Measurements from ENCODE around the gene THSD4. TPM values are rescaled to one million over a fixed set of nuclear protein-coding genes. Genes with fewer than 3 reads are reported as not detected.

The THSD4 gene
- polyA plus RNA-seq, 1 donor from 2014 or later = 0.46 TPM

- H3F3A ChIP-seq (ENCODE audit: insufficient read depth, low read length, poor library complexity, severe bottlenecking) = no peaks in the 10 kb centered on the region
- H3K9me2 ChIP-seq (ENCODE audit: insufficient read depth, low read length) = no peaks in the 10 kb centered on the region
- H3K4me3 ChIP-seq (ENCODE audit: low read length) = no peak overlapping the region
- H3K27ac ChIP-seq (ENCODE audit: low read length) = no peak overlapping the region
- H3K4me2 ChIP-seq (ENCODE audit: low read length) = no peak overlapping the region
- no peaks in the 10 kb centered on the region for H3K9me3 ChIP-seq (ENCODE audit: low read length)
- TF ChIP-seq RAD21 (conservative IDR thresholded peaks at IDR 0.05) (no peak), REST (IDR thresholded peaks at IDR 0.05; ENCODE audit: borderline replicate concordance) (no peak), EZH2 (IDR thresholded peaks at IDR 0.05; ENCODE audit: borderline replicate concordance, insufficient read depth, low read length, poor library complexity, severe bottlenecking) (no peak), CTCF (IDR thresholded peaks at IDR 0.05; ENCODE audit: poor library complexity, severe bottlenecking) (no peak), MXI1 (conservative IDR thresholded peaks at IDR 0.05; ENCODE audit: poor library complexity, severe bottlenecking) (no peak), EP300 (conservative IDR thresholded peaks at IDR 0.05; ENCODE audit: poor library complexity, severe bottlenecking) (no peak), POLR2AphosphoS5 (IDR thresholded peaks at IDR 0.05) (no peak), TAF1 (IDR thresholded peaks at IDR 0.05; ENCODE audit: low read depth) (no peak)
- no peaks in the 10 kb centered on the region for H3K27me3 ChIP-seq (ENCODE audit: insufficient read depth, low read depth, low read length)
- no peaks in the 10 kb centered on the region for H4K20me1 ChIP-seq (ENCODE audit: insufficient read depth)
- no peaks in the 10 kb centered on the region for H3K79me2 ChIP-seq (replicated peaks; ENCODE audit: insufficient read depth, low read length)
- no peak overlapping the region for H2AFZ ChIP-seq (ENCODE audit: low read depth, low read length)
- no peak overlapping the region for H3K9ac ChIP-seq (ENCODE audit: low read length)
- no peaks in the 10 kb centered on the region for H3K36me3 ChIP-seq (ENCODE audit: insufficient read depth, low read length)
These were observed 453.0 kb downstream of the THSD4 start for GRCh38 chr15:71568227-71568626.

- Histone ChIP-seq H3K36me3 (ENCODE audit: insufficient read depth, low read length) (no peaks in the 10 kb centered on the region), H3K79me2 (replicated peaks; ENCODE audit: insufficient read depth, low read length) (no peaks in the 10 kb centered on the region), H3K4me2 (ENCODE audit: low read length) (no peak overlapping the region), H3K27ac (ENCODE audit: low read length) (no peak overlapping the region), H2AFZ (ENCODE audit: low read depth, low read length) (no peak overlapping the region), H3K9me3 (ENCODE audit: low read length) (no peaks in the 10 kb centered on the region), H3K9ac (ENCODE audit: low read length) (no peak overlapping the region), H4K20me1 (ENCODE audit: insufficient read depth) (no peaks in the 10 kb centered on the region), H3K27me3 (ENCODE audit: insufficient read depth, low read depth, low read length) (no peaks in the 10 kb centered on the region), H3F3A (ENCODE audit: insufficient read depth, low read length, poor library complexity, severe bottlenecking) (no peaks in the 10 kb centered on the region), H3K9me2 (ENCODE audit: insufficient read depth, low read length) (no peaks in the 10 kb centered on the region), H3K4me3 (ENCODE audit: low read length) (no peak overlapping the region)
- TF ChIP-seq REST (IDR thresholded peaks at IDR 0.05; ENCODE audit: borderline replicate concordance) (no peak), POLR2AphosphoS5 (IDR thresholded peaks at IDR 0.05) (no peak), TAF1 (IDR thresholded peaks at IDR 0.05; ENCODE audit: low read depth) (no peak), SMC3 (conservative IDR thresholded peaks at IDR 0.05; ENCODE audit: poor library complexity) (no peak), RAD21 (conservative IDR thresholded peaks at IDR 0.05) (no peak), EZH2 (IDR thresholded peaks at IDR 0.05; ENCODE audit: borderline replicate concordance, insufficient read depth, low read length, poor library complexity, severe bottlenecking) (no peak), MXI1 (conservative IDR thresholded peaks at IDR 0.05; ENCODE audit: poor library complexity, severe bottlenecking) (no peak), CTCF (IDR thresholded peaks at IDR 0.05; ENCODE audit: poor library complexity, severe bottlenecking) (no peak), EP300 (conservative IDR thresholded peaks at IDR 0.05; ENCODE audit: poor library complexity, severe bottlenecking) (no peak)
These were observed 455.5 kb downstream of the THSD4 start for GRCh38 chr15:71570736-71571135.

Measured in neural cell (in vitro differentiated cells).